ENCODE results near the gene DCAF8.
"Not testable (repeated sequence)": the region's sequence is repeated elsewhere in the genome, so short reads cannot be mapped to it uniquely, and the experiment has no call there.

Gene DCAF8

GRCh38 chr1:160261893-160262794, at the start of gene DCAF8:
Gene DCAF8, minus strand, starts transcription at chr1:160262549. Its CDS starts 18,541 bp downstream, at chr1:160244008.
- no peak for FAIRE-seq

- FAIRE-seq = no peak
Observed at GRCh38 chr1:160309571-160309970, 47.2 kb upstream of the DCAF8 start.

GRCh38 chr1:160309185-160309557, 46.8 kb upstream of the DCAF8 start:
- no peak for FAIRE-seq

GRCh38 chr1:160308451-160309184, 46.3 kb upstream of the DCAF8 start:
- FAIRE-seq = no peak

- FAIRE-seq = no peak
Observed at GRCh38 chr1:160307118-160307791, 44.9 kb upstream of the DCAF8 start.

GRCh38 chr1:160300173-160300572, 37.8 kb upstream of the DCAF8 start:
- FAIRE-seq = no peak

GRCh38 chr1:160296036-160296435, 33.7 kb upstream of the DCAF8 start:
- no peak for FAIRE-seq

- FAIRE-seq = no peak
Observed at GRCh38 chr1:160293020-160293968, 30.9 kb upstream of the DCAF8 start.

GRCh38 chr1:160291248-160292220, 29.2 kb upstream of the DCAF8 start:
- peak; percentile 86 for FAIRE-seq

- not testable (repeated sequence) for FAIRE-seq
Observed at GRCh38 chr1:160287769-160288168, 25.4 kb upstream of the DCAF8 start.

- no peak for FAIRE-seq
Observed at GRCh38 chr1:160285506-160285905, 23.2 kb upstream of the DCAF8 start.

GRCh38 chr1:160284782-160285344, 22.5 kb upstream of the DCAF8 start, which contains the start of gene PEX19:
Gene PEX19, minus strand, starts transcription at chr1:160285133. Its CDS starts 9 bp downstream, at chr1:160285124.
- FAIRE-seq = peak; percentile 49

GRCh38 chr1:160284220-160284781, 22.0 kb upstream of the DCAF8 start:
- no peak for FAIRE-seq

- FAIRE-seq = no peak
Observed at GRCh38 chr1:160282807-160283206, 20.5 kb upstream of the DCAF8 start.

GRCh38 chr1:160277987-160278386, 15.6 kb upstream of the DCAF8 start:
- no peak for FAIRE-seq

- FAIRE-seq = no peak
Observed at GRCh38 chr1:160277330-160277729, 15.0 kb upstream of the DCAF8 start.

- no peak for FAIRE-seq
Observed at GRCh38 chr1:160271025-160271424, 8.7 kb upstream of the DCAF8 start.

GRCh38 chr1:160267284-160267991, 5.1 kb upstream of the DCAF8 start:
- FAIRE-seq = no peak

- FAIRE-seq = no peak
Observed at GRCh38 chr1:160264795-160265307, 2.5 kb upstream of the DCAF8 start.

Measured in islet of Langerhans (tissue), 1 donor.